SK-N-SH (cell line): Measurements from ENCODE around the gene SELENOK. TPM values are rescaled to one million over a fixed set of nuclear protein-coding genes. Genes with fewer than 3 reads are reported as not detected.

Source experiments
- CTCF ChIA-PET: fragments of 300-600, 350-600 bp; formaldehyde crosslinking; extraction: SDS; loops from one replicate; lab custom pipeline; 2021; lab: Yijun Ruan, JAX
- POLR2A ChIA-PET: fragments of 350-600 bp; sonication (Branson Sonifier 250); formaldehyde crosslinking; extraction: SDS; loops from one replicate; lab custom pipeline; 2020; ENCODE audit warnings: antibody characterized with exemption, inconsistent platforms; lab: Yijun Ruan, JAX
- DNase-seq: peaks from one replicate; pipeline ENCODE4 v3.0.0; 2012
- H2AFZ ChIP-seq: fragments of 200-600 bp; sonication (generic); 2 replicates; pipeline ENCODE4 v1.8.1; 2016; ENCODE audit warnings: antibody characterized with exemption, mild to moderate bottlenecking, low read depth
- H3F3A ChIP-seq: fragments of 200-600 bp; sonication (generic); replicated peaks from 2 replicates; pipeline ENCODE3; 2016; ENCODE audit warnings: antibody characterized with exemption, mild to moderate bottlenecking; ENCODE audit not compliant: insufficient read depth
- H3K27ac ChIP-seq, 2 experiments: fragments of 200-500 bp in 1 of 2; fragments of 200-600 bp in 1 of 2; sonication (Bioruptor generic) in 1 of 2; sonication (generic), shearing (Covaris generic) in 1 of 2; 2 replicates each; pipeline versions ENCODE4 v1.5.1 to v1.6.1; 2014 to 2016; ENCODE audit warnings: low read depth in 2 of 2, inconsistent platforms in 1 of 2, low read length in 1 of 2, mild to moderate bottlenecking in 1 of 2, mixed read lengths in 1 of 2
- H3K27me3 ChIP-seq: fragments of 200-600 bp; sonication (generic), shearing (Covaris generic); 2 replicates; pipeline ENCODE4 v1.6.1; 2016; ENCODE audit warnings: mixed run types; ENCODE audit not compliant: insufficient read depth
- H3K36me3 ChIP-seq, 2 experiments: fragments of 200-500 bp in 1 of 2; fragments of 200-600 bp in 1 of 2; sonication (Bioruptor generic) in 1 of 2; sonication (generic) in 1 of 2; replicated peaks in 1 of 2; 2 replicates each; pipeline versions ENCODE3 to v1.5.1; 2014 to 2016; ENCODE audit warnings: low read length in 1 of 2, mild to moderate bottlenecking in 1 of 2; ENCODE audit not compliant: insufficient read depth in 2 of 2, control insufficient read depth in 1 of 2
- H3K4me1 ChIP-seq, 2 experiments: fragments of 200-500 bp in 1 of 2; fragments of 200-600 bp in 1 of 2; sonication (Bioruptor generic) in 1 of 2; sonication (generic), shearing (Covaris generic) in 1 of 2; 2 replicates each; pipeline versions ENCODE4 v1.5.1 to v1.6.1; 2014 to 2016; ENCODE audit warnings: low read depth in 1 of 2, low read length in 1 of 2, mixed run types in 1 of 2; ENCODE audit not compliant: insufficient read depth in 2 of 2, control insufficient read depth in 1 of 2
- H3K4me2 ChIP-seq: fragments of 200-600 bp; sonication (generic), shearing (Covaris generic); 2 replicates; pipeline ENCODE4 v1.6.1; 2017; ENCODE audit warnings: mixed run types
- H3K4me3 ChIP-seq, 2 experiments: fragments of 200-500 bp in 1 of 2; fragments of 200-600 bp in 1 of 2; sonication (Bioruptor generic) in 1 of 2; sonication (generic), shearing (Covaris generic) in 1 of 2; 2 replicates each; pipeline versions ENCODE4 v1.5.1 to v1.8.1; 2014 to 2016; ENCODE audit warnings: low read depth in 2 of 2, inconsistent platforms in 1 of 2, low read length in 1 of 2, mild to moderate bottlenecking in 1 of 2, mixed read lengths in 1 of 2, moderate library complexity in 1 of 2
- H3K79me2 ChIP-seq: fragments of 200-600 bp; sonication (generic); 2 replicates; pipeline ENCODE4 v1.8.1; 2017; ENCODE audit warnings: mild to moderate bottlenecking; ENCODE audit not compliant: insufficient read depth
- H3K9ac ChIP-seq: fragments of 200-600 bp; sonication (generic); 2 replicates; pipeline ENCODE4 v1.6.1; 2017; ENCODE audit warnings: mixed run types
- H3K9me2 ChIP-seq: fragments of 200-600 bp; sonication (generic); 2 replicates; pipeline ENCODE4 v1.6.1; 2017; ENCODE audit warnings: mixed run types
- H3K9me3 ChIP-seq: fragments of 200-600 bp; sonication (generic); 2 replicates; pipeline ENCODE4 v1.6.1; 2017; ENCODE audit warnings: mixed run types, mild to moderate bottlenecking, moderate library complexity
- H4K20me1 ChIP-seq: fragments of 200-600 bp; sonication (generic); 2 replicates; pipeline ENCODE4 v1.6.1; 2017; ENCODE audit warnings: mild to moderate bottlenecking, mixed run types; ENCODE audit not compliant: insufficient read depth
- CHD2 ChIP-seq: fragments of 150-350 bp; IDR thresholded peaks from 2 replicates; pipeline ENCODE4 v1.6.1; 2018; ENCODE audit warnings: low read length; ENCODE audit not compliant: partially characterized antibody
- GABPA ChIP-seq: IDR thresholded peaks from 2 replicates; pipeline ENCODE4 v1.4.0; 2012; ENCODE audit warnings: low read depth, mild to moderate bottlenecking
- JUND ChIP-seq: IDR thresholded peaks from 2 replicates; pipeline ENCODE4 v1.4.0; 2012
- MXI1 ChIP-seq: IDR thresholded peaks from 2 replicates; pipeline ENCODE4 v1.6.1; 2012; ENCODE audit warnings: mild to moderate bottlenecking, low read depth, low read length, improper control_type of control experiment
- POLR2AphosphoS5 ChIP-seq: IDR thresholded peaks from 2 replicates; pipeline ENCODE4 v1.6.1; 2012; ENCODE audit warnings: low read depth, low read length
- RCOR1 ChIP-seq: fragments of 150-350 bp; IDR thresholded peaks from 2 replicates; pipeline ENCODE4 v1.6.1; 2017; ENCODE audit warnings: antibody characterized with exemption, low read length
- RFX5 ChIP-seq: IDR thresholded peaks from 2 replicates; pipeline ENCODE4 v1.6.1; 2012; ENCODE audit warnings: mild to moderate bottlenecking, improper control_type of control experiment, low read length
- RXRA ChIP-seq: IDR thresholded peaks from 2 replicates; pipeline ENCODE4 v1.4.0; 2012; ENCODE audit warnings: low read depth, mild to moderate bottlenecking, borderline replicate concordance
- TCF12 ChIP-seq: IDR thresholded peaks from 2 replicates; pipeline ENCODE4 v1.4.0; 2012
- WGBS: methylation state at CpG from one replicate; pipeline ENCODE4 v1.1.6; 2017; ENCODE audit warnings: low lambda C conversion rate; 5-methylcytosine and 5-hydroxymethylcytosine counted together
- polyA plus RNA-seq, 3 experiments: library from polyadenylated mRNA; depleted of rRNA; stranded (reverse); fragments of >200 nt; gene quantifications; 2 replicates each; pipeline ENCODE4 v1.2.3, GENCODE V29; 2012
- TF ChIP-seq, protein P1 (sequence below): fragments of 150-350 bp; IDR thresholded peaks from 2 replicates; pipeline ENCODE4 v1.6.1; 2017; ENCODE audit warnings: antibody characterized with exemption, low read length, low read depth, borderline replicate concordance
- TF ChIP-seq, protein P2 (sequence below): IDR thresholded peaks from 2 replicates; pipeline ENCODE4 v1.4.0; 2012; ENCODE audit warnings: low read depth
- TF ChIP-seq, protein P3 (sequence below): IDR thresholded peaks from 2 replicates; pipeline ENCODE4 v1.4.0; 2012; ENCODE audit warnings: low read depth, borderline replicate concordance
- TF ChIP-seq, protein P4 (sequence below): fragments of 200-600 bp; sonication (generic); IDR thresholded peaks from 2 replicates; pipeline ENCODE4 v1.6.1; 2017; ENCODE audit warnings: antibody characterized with exemption, mild to moderate bottlenecking, moderate library complexity

Gene SELENOK
- polyA plus RNA-seq, 1 of the 3 experiments (the other 2 are of a cell fraction), result 29.2 TPM

DNA sequence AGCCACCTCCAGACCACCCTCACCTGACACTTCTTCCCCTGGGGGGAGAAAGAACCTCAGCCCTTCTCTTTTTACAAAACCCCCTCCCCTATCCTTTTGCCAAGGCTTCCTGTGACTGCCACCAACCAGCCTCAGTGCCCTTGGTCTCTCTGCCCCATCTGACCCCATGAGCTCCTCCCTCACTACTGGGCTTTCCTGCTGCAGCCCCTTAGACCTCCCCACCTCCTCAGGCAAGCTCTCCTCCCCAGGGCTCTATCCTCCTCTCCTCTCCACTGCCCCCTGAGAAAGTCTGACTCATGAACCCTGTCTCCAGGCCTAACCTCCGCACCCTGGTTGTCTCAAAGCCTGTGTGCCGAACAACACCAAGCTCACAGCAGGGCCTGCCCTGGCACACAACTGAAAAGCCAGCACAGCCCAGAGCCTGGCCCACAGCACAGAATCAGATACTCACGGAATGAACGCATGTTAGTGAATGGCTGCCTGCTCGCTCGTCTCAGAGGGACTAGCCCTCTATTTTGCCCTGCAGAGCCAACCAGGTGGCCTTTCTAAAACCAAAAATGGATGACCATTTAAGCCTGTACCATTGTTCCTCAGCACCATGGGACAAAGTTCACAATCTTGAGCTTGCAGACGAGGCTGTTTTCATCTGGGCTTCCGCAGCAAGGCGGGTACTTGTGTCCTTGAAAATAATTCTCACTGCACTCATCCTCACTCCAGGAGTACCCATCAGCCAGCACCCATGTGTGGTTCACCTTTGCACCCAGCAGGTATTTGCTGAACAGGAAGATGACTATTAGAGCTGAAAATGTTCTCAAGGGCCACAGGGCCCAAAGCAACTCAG is 47.2 kb downstream of the SELENOK start:
- no peaks in the 10 kb centered on the region for H3K9me3 ChIP-seq
- 80% methylated on average over 4 of the region's 9 CpGs for WGBS
- TF ChIP-seq JUND, result no peak
- no peak for TF ChIP-seq GABPA
- TF ChIP-seq TCF12, result no peak
- TF ChIP-seq, protein P1, sequence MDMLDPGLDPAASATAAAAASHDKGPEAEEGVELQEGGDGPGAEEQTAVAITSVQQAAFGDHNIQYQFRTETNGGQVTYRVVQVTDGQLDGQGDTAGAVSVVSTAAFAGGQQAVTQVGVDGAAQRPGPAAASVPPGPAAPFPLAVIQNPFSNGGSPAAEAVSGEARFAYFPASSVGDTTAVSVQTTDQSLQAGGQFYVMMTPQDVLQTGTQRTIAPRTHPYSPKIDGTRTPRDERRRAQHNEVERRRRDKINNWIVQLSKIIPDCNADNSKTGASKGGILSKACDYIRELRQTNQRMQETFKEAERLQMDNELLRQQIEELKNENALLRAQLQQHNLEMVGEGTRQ, result no peak
- no peak for TF ChIP-seq RFX5
- TF ChIP-seq, protein P2, sequence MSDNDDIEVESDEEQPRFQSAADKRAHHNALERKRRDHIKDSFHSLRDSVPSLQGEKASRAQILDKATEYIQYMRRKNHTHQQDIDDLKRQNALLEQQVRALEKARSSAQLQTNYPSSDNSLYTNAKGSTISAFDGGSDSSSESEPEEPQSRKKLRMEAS, result no peak
- no peak for TF ChIP-seq CHD2
- no peak for TF ChIP-seq RCOR1
- TF ChIP-seq, protein P3, sequence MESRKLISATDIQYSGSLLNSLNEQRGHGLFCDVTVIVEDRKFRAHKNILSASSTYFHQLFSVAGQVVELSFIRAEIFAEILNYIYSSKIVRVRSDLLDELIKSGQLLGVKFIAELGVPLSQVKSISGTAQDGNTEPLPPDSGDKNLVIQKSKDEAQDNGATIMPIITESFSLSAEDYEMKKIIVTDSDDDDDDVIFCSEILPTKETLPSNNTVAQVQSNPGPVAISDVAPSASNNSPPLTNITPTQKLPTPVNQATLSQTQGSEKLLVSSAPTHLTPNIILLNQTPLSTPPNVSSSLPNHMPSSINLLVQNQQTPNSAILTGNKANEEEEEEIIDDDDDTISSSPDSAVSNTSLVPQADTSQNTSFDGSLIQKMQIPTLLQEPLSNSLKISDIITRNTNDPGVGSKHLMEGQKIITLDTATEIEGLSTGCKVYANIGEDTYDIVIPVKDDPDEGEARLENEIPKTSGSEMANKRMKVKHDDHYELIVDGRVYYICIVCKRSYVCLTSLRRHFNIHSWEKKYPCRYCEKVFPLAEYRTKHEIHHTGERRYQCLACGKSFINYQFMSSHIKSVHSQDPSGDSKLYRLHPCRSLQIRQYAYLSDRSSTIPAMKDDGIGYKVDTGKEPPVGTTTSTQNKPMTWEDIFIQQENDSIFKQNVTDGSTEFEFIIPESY, result no peak
- TF ChIP-seq, protein P4, sequence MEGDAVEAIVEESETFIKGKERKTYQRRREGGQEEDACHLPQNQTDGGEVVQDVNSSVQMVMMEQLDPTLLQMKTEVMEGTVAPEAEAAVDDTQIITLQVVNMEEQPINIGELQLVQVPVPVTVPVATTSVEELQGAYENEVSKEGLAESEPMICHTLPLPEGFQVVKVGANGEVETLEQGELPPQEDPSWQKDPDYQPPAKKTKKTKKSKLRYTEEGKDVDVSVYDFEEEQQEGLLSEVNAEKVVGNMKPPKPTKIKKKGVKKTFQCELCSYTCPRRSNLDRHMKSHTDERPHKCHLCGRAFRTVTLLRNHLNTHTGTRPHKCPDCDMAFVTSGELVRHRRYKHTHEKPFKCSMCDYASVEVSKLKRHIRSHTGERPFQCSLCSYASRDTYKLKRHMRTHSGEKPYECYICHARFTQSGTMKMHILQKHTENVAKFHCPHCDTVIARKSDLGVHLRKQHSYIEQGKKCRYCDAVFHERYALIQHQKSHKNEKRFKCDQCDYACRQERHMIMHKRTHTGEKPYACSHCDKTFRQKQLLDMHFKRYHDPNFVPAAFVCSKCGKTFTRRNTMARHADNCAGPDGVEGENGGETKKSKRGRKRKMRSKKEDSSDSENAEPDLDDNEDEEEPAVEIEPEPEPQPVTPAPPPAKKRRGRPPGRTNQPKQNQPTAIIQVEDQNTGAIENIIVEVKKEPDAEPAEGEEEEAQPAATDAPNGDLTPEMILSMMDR, result no peak
- no peak for TF ChIP-seq RXRA
- TF ChIP-seq MXI1, result no peak
- TF ChIP-seq POLR2AphosphoS5, result no peak
- no peak overlapping the region for H3K4me3 ChIP-seq
- peaks cover 30% of the 10 kb centered on the region for H3K27me3 ChIP-seq
- H3K27ac ChIP-seq, result no peak overlapping the region
- no peaks in the 10 kb centered on the region for H3K9me2 ChIP-seq
- H3K4me2 ChIP-seq, result no peak overlapping the region
- H4K20me1 ChIP-seq, result no peaks in the 10 kb centered on the region
- H3F3A ChIP-seq, result no peaks in the 10 kb centered on the region
- no peak overlapping the region for H2AFZ ChIP-seq
- H3K79me2 ChIP-seq, result no peaks in the 10 kb centered on the region
- POLR2A ChIA-PET, result no interaction called here
- H3K9ac ChIP-seq, result no peak overlapping the region
- CTCF ChIA-PET, result interaction anchor here (1.0 to 1.5 kb wide), 4 partner anchors 33 to 469 kb away, joined by 3 read pairs; no protein-coding TSS in a partner anchor
- no peaks in the 10 kb centered on the region for H3K36me3 ChIP-seq
- H3K4me1 ChIP-seq, result peaks cover 0 to 18% of the 10 kb centered on the region in 2 experiments; a peak in 1 of 4 replicates
- no peak for DNase-seq
